HG02588 (cell line): ENCODE data around the gene ARMC8.
"Not testable (repeated sequence)": the region's sequence is repeated elsewhere in the genome, so short reads cannot be mapped to it uniquely, and the experiment has no call there.

Experiments
- ATAC-seq: cut with Tn5 transposase; IDR thresholded peaks from one replicate; pipeline ENCODE4 v1.9.1; 2021; ENCODE audit warnings: mild to moderate bottlenecking, moderate library complexity; ENCODE audit not compliant: unreplicated experiment

Gene ARMC8

GRCh38 chr3:138187296-138188012 lies at the start of gene ARMC8:
TSS of gene ARMC8 (plus strand) at chr3:138187301. CDS start at chr3:138187555, 254 bp downstream.
- ATAC-seq: peak; percentile 60

DNA sequence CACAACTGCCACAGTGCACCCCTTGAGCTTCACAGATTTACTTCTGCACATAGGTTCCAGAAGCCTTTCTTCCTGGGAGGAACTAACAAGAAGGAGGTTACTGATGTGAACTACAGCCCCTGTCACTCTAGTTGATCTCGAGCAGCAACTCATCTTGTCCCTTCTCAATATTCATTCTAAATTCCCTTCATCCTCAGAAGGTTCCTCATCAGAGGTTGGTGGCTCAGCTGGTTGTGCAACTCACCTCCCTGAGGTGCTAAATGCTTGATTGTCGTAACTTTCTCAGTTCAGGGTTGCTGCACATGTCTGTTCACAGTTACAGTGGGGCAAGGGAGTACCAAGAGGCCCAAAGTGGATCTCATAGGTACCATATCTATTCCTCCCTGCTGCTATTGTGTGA lies 49.2 kb upstream of the ARMC8 start:
- ATAC-seq: no peak

DNA sequence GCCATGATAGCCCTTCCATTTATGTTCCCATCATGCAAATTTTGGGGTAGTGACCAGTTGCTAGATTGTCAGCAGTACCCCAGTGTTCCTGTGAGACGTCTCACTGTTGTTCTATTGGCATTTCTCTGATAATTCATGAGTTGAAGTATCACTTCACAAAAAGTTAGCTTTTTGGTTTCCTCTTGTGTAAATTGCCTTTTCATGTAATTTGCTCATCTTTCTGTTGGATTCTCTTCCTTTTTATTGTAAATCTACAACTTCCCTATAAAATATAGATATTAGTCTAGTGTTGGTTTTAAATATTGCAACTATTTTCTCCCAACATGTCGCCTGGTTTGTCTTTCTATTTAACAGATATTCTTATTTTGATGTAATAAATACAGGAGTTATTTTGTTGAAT lies 47.4 kb upstream of the ARMC8 start:
- ATAC-seq: no peak

DNA sequence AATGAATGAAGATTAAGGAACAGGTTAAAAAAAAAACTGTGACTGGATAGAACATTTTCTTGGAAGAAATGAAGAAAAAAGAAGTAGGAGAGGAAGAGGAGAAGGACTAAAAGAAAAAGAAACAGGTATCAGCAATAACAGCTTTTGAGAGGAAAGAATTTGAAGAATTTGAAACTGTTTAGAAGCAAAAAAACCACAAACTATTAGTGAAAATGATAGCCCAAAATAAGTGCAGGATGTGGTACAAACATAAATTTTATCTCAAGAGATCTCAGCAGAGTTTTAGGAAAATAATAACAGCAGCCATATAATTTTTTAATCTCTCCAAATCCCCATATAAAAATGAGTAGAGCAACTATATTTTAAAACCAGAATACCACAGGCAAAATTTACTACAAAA lies 46.2 kb upstream of the ARMC8 start:
- ATAC-seq: no peak

- ATAC-seq: not testable (repeated sequence)
Observed at GRCh38 chr3:138142181-138142580, 44.9 kb upstream of the ARMC8 start.

- no peak for ATAC-seq
Observed at GRCh38 chr3:138148503-138148902, 38.6 kb upstream of the ARMC8 start.

GRCh38 chr3:138154534-138154933 lies 32.6 kb upstream of the ARMC8 start:
- ATAC-seq: no peak

DNA sequence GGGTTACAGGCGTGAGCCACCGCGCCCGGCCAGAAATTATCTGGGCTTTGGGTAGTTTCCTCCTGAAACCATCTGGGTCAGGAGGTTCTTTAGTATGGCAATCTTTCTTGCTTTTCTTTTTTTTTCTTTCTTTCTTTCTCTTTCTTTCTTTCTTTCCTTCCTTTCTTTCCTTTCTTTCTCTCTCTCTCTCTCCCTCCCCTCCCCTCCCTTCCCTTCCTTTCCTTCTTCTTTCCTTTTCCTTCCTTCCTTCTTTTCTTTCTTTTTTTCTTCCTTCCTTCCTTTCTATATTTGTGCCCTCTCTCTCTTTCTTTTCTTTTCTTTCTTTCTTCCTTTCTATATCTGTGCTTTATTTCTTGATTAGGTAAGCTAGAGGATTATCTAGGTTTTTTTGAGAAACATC lies 29.4 kb upstream of the ARMC8 start:
- ATAC-seq: no peak

- no peak for ATAC-seq
Observed at GRCh38 chr3:138165061-138165460, 22.0 kb upstream of the ARMC8 start.

DNA sequence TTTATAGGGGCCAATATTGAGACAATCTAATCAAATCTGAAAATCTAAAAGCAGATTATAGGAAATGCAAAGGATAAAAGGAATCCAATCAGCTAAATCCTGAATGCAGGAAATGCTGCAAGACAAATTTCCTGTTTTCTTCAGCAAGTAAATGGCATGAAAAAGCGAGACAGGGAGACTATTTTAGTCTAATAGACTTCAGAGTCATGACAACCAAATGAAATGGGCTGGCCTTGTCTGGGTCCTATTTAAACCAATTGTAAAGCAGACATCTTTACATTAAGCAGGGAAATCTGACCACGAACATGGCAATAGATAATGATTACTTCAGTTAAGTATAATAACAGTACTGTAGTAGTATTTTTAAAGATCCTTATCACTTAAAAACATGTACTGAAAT lies 14.5 kb upstream of the ARMC8 start:
- ATAC-seq: no peak

DNA sequence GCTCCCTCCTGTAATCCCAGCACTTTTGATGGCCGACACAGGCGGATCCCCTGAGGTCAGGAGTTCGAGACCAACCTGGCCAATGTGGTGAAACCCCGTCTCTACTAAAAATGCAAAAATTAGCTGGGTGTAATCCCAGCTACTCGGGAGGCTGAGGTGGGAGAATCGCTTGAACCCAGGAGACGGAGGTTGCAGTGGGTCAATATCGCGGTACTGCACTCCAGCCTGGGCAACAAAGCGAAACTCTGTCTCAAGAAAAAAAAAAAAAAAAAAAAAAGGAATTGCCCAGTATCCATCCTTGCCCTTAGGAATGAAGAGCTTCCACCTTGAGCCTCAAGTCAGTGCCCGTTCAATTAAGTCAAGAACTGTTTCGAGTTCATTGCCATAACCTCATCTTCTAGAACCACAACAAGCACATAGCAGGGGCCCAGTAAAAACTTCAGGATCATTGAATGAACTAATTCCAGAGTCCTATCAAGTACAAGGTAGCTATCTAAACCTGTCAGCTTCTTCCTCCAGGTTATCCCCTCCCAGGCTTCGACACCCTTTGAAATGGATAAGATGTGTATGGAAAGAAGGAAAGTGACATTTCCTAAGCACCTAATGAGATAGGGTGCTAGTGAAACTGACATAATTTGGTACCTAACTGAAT lies 13.2 kb upstream of the ARMC8 start:
- no peak for ATAC-seq

DNA sequence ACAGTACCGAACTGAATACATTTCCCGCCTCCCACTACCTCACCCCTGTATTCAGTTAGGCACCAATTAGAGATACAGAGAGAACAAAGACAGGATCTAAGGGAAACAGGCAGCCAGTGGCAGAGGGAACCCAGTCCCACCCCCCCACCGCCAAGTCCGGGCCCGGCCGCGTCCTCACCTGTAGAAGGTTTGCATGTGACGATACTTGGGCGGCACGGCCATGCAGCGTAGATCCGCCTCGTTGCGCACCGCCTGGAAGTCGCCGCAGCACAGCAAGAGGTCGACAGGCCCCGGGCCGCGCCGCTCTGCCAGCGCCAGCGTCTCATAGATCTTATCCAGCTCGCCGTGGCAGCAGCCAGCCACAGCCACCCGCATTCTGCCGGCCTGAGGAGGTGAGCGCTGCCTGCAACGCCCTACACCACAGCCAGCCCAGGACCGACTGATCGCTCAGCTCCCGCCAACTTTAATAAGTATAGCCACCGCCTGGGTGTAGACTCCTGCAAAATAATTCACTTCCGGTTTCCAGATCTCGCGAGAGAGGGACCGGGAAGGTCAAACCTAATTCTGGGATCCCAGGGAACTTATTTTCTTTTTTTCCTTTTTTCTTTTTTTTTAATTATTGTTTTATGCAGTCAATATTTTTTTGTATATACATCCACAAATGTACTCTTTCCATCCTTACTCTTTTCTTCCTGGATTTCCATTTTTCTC lies 12.5 kb upstream of the ARMC8 start, which contains the start of gene DBR1:
TSS of gene DBR1 (minus strand) at position 501 of the 711 bp plus-strand sequence. CDS start at position 375, 126 bp downstream.
- peak; percentile 90 for ATAC-seq

GRCh38 chr3:138180375-138181029 lies 6.6 kb upstream of the ARMC8 start:
- ATAC-seq: peak; percentile 55

- no peak for ATAC-seq
Observed at GRCh38 chr3:138184994-138185393, 2.1 kb upstream of the ARMC8 start.

DNA sequence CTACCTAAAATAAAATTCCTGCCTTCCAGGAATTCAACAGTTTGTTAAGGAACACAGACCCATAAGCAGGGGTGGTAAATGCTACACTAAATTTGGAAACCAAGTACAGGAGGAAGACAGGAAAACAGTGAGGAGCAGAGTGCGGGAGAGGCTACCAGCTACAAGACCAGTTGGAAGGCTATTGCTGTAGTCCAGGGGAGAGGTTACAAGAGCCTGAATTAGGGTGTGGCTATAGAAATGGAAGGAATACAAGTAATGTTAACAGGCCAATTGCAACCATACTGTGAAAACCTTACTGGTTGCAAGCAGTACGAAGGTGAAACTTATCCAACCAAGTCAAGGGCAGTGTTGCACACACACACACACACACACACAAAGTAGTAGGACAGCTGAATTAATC lies 880 bp upstream of the ARMC8 start:
- no peak for ATAC-seq

DNA sequence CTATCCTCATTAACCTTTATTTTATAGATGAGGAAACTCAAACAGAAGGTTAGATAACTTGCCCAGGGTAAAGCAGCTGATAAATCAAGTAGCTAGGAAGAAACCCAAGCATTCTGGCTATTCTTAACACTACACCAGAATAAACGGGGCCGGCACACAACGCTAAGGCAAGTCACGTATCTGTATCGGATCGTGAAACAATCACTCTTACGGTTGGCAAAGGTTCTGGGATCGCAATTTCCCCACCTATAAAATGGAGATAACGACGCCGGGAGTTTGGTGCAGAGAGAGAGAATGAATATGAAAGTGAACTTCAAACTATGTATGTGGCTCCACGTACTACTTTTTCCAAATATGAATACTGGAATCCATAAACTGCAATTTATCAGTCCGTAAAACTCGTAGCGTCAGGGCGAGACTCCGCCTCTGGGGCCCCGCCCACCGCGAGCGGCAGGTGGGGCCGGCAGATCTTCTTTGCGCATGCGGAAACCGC lies 252 bp upstream of the ARMC8 start:
- ATAC-seq: peak; percentile 91

- ATAC-seq: no peak
Observed at GRCh38 chr3:138188013-138188730, 1.1 kb downstream of the ARMC8 start.

DNA sequence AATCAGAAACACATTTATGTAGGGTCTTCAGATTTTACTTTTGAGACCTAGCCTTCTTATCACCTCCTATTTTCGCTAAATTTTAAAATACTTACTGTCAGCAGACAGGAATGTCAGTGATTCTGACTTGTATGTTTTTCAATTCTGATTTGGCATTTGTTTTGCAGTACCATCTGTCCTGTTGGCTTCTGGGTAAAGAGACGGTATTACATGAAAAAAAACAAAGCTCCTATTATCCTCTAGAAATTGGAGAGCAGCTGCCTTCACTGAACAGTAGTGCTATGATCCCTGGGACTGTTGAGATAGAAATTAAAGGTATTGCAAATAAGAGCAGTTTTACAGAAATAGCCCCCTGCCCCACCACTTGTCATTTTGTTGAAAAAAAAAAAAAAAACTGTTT lies 8.4 kb downstream of the ARMC8 start:
- no peak for ATAC-seq

DNA sequence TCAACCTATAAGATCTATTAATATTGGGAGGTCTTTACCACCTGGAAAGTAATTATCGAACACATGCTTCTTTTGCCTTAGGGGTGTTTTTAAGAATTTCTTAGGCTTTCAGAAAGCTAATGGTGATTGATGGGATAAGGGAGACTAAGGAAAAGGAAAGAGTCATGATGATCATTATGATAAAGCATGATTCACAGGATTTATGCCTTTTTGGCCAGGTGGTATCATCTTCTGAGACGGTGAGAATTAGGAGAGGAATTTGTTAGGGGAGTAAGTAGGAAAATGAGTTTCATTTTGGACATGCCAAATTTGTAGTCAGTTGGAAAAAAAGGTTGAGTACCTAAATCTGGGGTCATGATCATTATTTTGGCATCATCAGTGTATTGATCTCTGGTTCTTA lies 8.9 kb downstream of the ARMC8 start:
- no peak for ATAC-seq

DNA sequence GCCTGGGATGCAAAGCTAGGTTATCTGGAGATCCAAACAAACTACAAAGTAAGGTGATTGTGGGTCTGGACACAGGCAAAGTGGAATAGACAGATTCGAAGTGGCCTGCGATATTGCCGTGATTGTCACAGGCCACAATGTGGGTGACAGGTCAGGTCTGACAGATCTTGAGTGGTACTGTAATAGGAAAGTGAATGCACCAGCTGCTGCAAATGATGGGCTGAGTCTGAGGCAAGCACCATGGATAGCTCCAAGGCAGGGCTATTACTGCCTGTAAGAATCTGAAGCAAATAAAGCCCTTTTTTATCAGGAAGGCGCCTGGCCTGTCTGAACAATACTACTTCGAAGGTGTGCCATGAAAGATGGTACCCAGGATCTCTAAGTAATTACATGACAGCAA lies 10.0 kb downstream of the ARMC8 start:
- ATAC-seq: no peak

DNA sequence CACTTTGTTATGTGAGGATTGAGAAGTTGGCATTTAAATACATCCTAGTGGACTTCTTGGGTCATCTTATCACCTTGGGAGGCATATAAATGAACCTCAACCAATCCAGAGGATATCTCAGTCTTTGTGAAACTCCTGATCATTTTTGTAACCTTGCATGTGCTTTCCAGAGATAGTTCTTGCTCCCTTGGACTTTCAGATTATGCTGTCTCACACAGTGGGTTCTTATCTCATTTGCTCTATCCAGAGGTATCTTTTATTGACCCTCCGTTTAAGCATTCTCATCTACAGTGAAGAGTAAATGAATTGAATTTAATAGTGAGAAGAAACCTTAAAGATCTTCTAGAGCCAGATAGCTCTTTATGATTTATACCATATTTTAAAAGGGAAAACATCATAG lies 10.4 kb downstream of the ARMC8 start:
- ATAC-seq: no peak
